Activated naive CD4-positive, alpha-beta T cell (primary cell): ENCODE results near the gene SMURF1.
"Not testable (repeated sequence)": the region's sequence is repeated elsewhere in the genome, so short reads cannot be mapped to it uniquely, and the experiment has no call there.

ENCODE experiments used
- DNase-seq, 4 experiments: peaks; one replicate each; lab custom pipeline; 2025; lab: John Stamatoyannopoulos, UW

Gene SMURF1

GRCh38 chr7:99121496-99122021, 22.3 kb downstream of the SMURF1 start:
- DNase-seq: no peak

GRCh38 chr7:99120916-99121315, 23.0 kb downstream of the SMURF1 start:
- no peak for DNase-seq

DNA sequence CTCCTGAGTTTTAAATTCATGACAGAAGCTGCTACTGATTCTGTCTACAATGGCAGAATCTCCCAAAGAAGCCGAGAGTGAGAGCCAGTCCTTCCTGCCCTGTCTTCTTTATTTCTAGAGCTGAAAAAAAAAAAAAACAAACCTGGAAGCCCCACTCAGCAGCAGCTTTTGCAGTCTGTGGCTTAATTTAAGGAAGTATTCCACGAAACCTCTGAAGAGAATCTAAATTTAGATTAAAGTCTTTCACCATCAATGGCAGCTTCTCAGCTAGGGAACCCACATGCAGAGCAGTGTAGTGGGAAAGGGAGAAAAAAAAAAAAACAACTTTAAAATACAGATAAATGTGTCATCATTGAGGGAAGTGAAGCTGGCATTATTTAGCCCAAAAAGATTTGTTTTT, 23.4 kb downstream of the SMURF1 start:
- no peak for DNase-seq

DNA sequence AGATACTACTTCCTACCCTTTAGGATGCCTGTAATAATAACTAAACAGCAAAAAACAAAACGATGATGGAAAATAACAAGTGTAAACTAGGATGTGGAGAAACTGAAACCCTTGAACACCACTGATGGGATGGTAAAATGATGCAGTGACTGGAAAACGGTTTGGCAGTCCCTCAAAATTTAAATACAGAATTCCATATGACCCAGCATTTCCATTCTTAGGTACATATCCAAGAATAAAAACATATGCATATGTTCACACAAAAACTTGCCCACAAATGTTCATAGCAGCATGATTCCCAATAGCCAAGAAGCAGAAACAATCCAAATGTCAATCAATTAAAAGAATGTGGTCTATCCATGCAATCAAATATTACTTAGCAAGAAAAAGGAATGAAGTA, 25.8 kb downstream of the SMURF1 start:
- no peak for DNase-seq

DNA sequence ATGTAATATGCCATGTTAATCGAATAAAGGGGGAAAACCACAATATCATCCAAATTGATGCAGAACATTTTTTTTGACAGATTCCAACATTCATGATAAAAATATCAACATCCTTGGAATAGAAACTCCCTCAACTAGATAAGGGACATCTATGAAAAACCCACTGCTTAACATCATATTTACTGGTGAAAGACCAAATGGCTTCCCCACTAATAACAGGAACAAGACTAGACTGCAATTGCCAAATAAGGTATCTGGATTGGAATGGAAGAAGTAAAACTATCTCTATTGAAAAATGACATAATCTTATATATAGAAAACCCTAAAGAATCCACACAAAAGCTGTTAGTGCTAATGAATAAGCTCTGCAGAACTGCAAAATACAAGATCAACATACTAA, 27.8 kb downstream of the SMURF1 start:
- DNase-seq: no peak

- DNase-seq: no peak
Measured at GRCh38 chr7:99115379-99115778, 28.5 kb downstream of the SMURF1 start.

DNA sequence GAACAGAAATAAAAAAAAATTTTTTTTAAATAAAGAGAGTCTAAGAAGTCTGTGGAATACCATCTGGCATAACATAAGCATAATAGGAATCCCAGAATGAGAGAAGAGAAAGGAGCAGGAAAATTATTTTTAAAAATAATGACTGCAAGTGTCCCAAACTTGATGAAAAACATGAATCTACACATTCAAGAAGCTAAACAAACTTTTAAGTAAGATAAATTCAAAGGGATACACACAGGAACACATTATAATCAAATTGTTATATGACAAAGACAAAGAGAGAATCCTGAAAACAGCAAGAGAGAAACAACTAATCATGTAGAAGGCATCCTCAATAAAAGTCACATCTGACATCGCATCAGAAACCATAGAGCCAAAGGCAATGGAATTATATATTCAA, 30.9 kb downstream of the SMURF1 start:
- DNase-seq: no peak

DNA sequence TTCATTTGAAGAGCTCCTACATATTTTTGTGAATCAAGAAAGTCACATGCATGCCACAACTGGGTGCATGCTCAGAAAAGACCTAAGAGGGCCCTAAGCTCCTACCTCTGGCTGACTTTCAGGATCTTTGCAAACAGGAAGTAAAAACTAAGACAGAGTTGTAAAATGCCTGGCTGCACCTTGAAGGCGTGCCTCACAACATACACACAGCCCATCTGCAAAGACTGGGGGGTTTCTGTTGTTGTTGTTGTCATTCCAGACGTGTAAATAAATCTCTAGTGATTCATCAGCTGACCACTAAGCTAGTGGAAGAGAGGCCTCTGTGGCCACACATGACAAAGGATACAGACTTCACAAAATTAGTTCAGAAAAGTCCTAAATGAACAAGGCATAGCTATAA, 31.8 kb downstream of the SMURF1 start:
- DNase-seq: no peak

GRCh38 chr7:99111591-99111990, 32.3 kb downstream of the SMURF1 start:
- no peak for DNase-seq

DNA sequence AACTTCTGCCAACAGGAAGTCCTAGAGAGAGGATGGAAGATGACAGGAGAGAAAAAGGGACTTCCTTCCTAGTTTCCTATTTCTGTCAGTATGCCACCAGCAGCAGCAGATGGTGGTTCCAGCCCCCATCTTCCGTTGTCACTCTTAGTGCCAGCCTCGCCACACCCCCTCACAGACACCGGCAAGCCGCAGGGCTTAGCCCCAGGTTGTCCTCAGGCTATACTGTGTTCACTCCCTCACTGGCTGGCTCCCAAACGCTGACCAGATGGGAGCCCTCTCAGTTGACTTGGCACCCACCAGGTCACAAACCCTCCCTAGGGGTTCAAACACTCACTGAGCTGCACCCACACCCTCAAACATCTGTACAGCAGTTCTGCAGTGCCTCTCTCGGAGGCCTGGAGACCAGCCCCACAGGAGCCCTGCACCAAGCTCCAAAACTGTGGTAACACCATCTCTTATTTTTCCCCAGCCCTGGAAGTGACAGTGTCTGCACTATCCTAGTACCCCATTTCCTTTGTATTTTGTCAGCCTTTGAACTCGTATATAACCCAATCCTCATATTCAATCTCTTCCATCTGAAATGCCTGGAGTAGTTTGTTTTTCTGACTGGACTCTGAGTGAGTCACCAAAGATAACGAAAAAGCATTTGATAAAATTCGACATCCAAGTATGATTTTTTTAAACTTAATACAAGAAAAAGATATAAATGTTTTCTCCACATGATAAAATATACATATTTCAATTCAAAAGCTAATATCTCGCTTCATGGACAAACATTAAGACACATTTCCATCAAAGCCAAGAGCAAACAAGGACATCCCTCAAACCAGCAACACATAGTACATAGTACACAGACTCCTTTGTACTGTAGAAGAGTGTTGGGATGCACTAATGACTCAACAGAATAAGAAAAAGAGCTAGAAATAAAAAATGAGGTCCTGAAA, 34.5 kb downstream of the SMURF1 start:
- DNase-seq: peak in 1 of 4 experiments; percentile 9

- no peak for DNase-seq
Measured at GRCh38 chr7:99108613-99109012, 35.3 kb downstream of the SMURF1 start.

GRCh38 chr7:99106821-99107241, 37.1 kb downstream of the SMURF1 start:
- DNase-seq: no peak

DNA sequence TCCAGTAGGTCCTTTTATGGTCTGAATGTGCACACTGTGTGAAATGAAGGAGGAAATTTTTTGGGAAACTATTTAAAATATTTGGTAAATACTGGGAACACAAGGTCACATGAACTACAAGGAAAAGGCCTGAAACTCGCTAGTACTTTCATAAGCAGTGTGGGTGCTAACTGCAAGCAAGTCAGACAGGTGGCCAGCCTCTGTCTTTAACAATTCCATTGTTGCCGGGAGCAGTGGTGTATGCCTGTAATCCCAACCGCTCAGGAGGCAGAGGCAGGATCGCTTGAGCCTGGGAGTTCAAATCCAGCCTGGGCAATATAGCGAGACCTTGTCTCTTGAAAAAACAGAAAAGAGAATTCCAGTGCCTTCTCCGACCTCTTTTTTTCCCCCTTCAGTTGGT, 37.5 kb downstream of the SMURF1 start:
- no peak for DNase-seq

DNA sequence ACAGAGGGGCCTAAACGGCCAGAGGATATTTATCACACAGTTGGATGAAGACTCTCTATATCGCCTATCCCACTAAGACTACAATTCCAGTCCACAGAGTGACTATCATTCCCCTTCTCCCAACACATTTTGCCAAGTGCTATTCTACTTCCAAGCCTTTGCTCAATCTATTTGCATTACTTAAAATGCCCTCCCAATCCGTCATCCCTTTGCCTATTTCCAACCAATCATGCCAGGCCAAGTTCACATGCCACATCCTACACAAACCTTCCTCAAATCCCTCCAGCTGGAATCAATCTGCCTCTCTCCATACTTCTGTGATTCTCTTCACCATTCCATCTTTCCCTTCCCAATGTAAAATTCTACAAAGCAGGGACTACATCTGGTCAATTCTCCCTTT, 38.2 kb downstream of the SMURF1 start:
- no peak for DNase-seq

DNA sequence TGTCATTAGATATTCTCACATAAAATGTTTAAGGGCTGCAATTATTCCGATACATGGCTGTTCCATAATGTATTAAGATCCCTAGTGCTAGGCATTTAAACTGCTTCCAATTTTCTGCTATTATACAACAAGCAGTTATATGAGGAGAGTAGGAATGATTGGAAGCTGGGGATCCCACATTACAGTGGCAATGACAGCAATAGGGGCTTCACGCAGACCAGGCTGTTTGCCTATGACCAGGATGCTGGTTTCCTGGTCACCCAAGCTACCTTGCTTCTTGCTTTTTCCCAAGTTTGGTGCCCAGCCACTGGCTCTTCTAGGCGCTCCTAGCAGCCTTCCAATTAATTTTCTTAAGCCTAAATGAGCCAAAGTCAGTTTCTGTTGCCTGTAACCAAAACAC, 39.3 kb downstream of the SMURF1 start:
- no peak for DNase-seq

GRCh38 chr7:99103836-99104235, 40.1 kb downstream of the SMURF1 start:
- DNase-seq: not testable (repeated sequence)

DNA sequence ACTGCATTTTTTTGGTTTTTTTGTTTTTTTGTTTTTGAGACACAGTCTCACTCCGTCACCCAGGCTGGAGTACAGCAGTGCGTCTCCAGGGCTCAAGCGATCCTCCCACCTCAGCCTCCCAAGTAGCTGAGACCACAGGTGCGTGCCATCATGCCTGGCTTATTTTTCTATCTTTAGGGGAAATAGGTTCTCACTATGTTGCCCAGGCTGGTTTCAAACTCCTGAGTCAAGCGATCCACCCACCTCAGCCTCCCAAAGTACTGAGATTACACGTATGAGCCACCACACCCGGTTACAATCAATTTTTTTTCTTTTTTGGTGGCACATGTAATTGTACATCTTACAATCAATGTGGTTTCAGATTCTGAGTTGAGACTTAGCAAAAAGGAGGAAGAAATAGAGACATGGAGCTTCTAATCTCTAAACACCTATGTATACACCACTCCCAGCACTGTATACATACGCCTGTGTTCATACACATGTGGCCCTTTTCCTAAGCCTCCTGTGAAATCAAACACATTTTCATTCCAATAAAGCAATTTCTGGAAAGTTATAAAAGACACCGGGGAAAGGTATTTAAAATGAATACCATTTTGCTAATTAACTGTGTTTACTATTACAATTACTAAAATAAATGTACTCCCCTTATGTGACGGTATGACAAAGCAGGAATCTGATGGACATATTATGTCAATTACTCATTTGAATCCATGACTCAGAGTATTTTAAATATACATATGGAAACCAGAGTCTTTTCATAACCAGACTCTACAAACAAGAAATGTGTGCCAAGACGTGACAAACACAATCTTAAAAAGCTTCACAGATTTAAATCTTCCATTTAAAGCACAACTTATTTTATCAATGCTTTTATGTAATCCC, 40.9 kb downstream of the SMURF1 start:
- DNase-seq: no peak

- DNase-seq: no peak
Measured at GRCh38 chr7:99102361-99102760, 41.5 kb downstream of the SMURF1 start.

GRCh38 chr7:99101516-99101915, 42.4 kb downstream of the SMURF1 start:
- not testable (repeated sequence) for DNase-seq

DNA sequence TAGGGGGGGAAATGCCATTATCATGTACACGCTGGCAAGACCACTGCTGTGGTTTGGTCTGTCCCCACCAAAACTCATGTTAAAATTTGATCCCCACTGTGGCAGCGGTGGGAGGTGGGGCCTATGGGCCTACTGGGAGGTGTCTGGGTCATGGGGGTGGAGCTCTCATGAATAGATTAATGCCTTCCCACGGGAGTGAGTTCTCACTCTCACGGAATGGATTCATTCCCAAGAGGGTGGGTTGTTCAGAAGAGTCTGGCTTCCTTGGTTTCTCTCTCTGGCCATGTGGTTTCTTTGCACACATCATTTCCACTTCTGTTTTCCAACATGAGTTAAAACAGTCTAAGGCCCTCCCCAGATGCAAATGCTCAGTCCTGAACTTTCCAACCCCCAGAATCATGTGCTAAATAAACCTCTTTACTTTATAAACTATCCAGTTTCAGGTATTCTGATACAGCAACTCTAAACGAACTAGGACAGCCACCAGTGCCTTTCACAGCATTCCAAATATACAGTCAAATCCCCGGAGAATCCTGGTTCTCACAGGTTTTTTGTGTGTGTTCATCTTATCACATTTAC, 44.3 kb downstream of the SMURF1 start:
- DNase-seq: no peak

DNA sequence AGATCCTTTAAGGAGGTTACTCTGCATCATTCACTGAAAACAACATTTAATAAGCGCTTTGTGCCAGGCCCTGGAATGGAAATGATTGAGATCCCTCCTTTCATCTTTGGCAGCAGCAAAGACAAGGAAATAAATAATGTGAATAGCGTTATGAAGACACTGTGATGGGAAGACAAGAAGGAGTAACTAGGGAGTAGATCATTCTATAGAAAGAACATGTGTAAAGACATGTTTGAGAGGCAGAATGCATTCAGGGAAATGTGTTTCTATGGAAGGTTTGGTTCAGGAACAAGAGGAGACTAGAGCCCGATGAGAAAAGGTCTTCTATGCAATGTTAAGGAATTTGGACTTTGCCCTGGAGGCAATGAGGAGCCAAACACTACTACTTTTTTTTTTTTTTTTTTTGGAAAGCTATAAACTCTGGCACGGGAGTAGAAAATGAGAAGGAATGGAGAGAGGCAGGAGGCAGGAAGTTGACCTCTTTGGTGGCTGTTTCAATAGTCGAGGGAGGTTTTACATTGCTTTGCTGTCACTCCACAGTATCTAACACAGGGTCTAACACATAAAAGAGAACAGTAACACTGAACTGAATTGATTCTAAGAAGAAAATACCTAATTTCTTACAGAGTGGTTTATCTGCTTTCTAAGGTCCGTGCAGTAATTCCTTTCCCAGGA, 44.9 kb downstream of the SMURF1 start:
- DNase-seq: no peak
